ENCODE measurements around the gene OOSP2. TPM values are rescaled to one million over a fixed set of nuclear protein-coding genes. Genes with fewer than 3 reads are reported as not detected.
"Not testable (repeated sequence)": the region's sequence is repeated elsewhere in the genome, so short reads cannot be mapped to it uniquely, and the experiment has no call there.

OOSP2 gene
- total RNA-seq, 1 donor from 2014 or later: not detected

DNA sequence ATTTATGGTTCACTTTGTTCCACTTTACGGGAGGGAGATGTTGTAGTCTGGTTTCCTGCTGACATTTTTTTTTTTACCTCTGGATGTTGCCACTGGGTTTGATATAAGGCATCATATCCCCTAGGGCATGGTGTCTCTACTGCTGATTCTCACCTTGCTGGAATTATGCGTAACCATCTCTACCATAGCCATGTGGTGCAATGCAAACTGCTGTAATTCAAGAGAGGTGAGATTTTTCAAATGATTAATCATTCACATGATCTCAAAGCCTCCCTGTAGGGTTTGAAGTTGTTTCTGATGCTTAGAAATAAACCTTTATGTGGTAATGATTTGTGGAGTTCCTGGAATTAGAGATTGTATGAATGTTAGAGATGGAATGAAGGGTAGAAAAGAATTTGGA, 29.2 kb downstream of the OOSP2 start:
- Histone ChIP-seq H3K27ac (no peak overlapping the region), H3K36me3 (no peaks in the 10 kb centered on the region), H3K4me1 (no peaks in the 10 kb centered on the region), H3K27me3 (no peaks in the 10 kb centered on the region), H3K4me3 (no peak overlapping the region), H3K9me3 (no peaks in the 10 kb centered on the region)
- TF ChIP-seq, protein P1, sequence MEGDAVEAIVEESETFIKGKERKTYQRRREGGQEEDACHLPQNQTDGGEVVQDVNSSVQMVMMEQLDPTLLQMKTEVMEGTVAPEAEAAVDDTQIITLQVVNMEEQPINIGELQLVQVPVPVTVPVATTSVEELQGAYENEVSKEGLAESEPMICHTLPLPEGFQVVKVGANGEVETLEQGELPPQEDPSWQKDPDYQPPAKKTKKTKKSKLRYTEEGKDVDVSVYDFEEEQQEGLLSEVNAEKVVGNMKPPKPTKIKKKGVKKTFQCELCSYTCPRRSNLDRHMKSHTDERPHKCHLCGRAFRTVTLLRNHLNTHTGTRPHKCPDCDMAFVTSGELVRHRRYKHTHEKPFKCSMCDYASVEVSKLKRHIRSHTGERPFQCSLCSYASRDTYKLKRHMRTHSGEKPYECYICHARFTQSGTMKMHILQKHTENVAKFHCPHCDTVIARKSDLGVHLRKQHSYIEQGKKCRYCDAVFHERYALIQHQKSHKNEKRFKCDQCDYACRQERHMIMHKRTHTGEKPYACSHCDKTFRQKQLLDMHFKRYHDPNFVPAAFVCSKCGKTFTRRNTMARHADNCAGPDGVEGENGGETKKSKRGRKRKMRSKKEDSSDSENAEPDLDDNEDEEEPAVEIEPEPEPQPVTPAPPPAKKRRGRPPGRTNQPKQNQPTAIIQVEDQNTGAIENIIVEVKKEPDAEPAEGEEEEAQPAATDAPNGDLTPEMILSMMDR (IDR thresholded peaks at IDR 0.05): no peak
- intact Hi-C loops (cut with DNase I): no loop called here
- DNase-seq (ENCODE audit: low spot score in 2 of 2): no peak

DNA sequence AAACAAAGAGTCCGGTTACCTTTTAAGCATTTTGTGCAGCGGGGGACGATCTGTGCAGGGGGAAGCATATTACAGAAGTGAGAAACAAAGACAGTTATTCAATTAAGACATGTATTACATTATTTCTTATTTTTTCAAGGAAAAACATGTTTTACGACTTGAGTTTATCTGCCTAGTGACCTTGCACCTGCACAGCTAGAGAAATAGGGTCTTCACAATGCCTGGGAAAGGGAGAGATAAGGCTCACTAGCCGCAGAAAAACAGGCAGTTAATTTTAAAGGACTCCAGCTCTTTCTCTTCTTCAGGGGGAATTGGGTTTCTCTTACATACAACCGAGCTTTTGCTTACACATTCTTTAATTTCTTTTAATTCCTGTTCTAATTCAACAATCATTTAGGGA, 31.4 kb downstream of the OOSP2 start:
- H3K4me1 ChIP-seq; H3K4me3 ChIP-seq; H3K27ac ChIP-seq; H3K9me3 ChIP-seq; intact Hi-C loops (cut with DNase I); H3K36me3 ChIP-seq; H3K27me3 ChIP-seq; DNase-seq (ENCODE audit: low spot score in 2 of 2): not testable (repeated sequence)

DNA sequence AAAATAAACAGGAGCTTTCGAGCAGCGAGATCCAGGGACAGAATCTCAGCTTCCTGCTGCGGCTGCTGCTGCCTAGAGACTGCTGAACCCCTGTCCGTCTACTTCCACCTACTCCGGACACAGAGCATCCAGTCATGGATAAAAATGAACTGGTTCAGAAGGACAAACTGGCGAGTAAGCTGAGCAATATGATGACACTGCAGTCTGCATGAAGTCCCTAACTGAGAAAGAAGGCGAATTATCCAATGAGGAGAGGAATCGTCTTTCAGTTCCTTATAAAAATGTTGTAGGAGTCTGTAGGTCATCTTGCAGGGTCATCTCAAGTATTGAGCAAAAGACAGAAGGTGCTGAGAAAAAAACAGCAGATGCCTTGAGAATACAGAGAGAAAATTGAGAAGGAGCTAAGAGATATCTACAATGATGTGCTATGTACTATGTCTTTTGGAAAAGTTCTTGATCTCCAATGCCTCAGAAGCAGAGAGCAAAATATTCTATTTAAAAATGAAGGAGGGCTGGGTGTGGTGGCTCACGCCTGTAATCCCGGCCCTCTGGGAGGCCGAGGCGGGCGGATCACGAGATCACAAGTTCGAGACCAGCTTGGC, 37.1 kb downstream of the OOSP2 start:
- intact Hi-C loops (cut with DNase I): no loop called here
- Histone ChIP-seq H3K36me3 (no peaks in the 10 kb centered on the region), H3K4me3 (no peak overlapping the region), H3K27ac (no peak overlapping the region), H3K4me1 (no peaks in the 10 kb centered on the region), H3K27me3 (no peaks in the 10 kb centered on the region), H3K9me3 (no peaks in the 10 kb centered on the region)
- DNase-seq (ENCODE audit: low spot score in 2 of 2): no peak
- TF ChIP-seq, protein P1 (IDR thresholded peaks at IDR 0.05): no peak

DNA sequence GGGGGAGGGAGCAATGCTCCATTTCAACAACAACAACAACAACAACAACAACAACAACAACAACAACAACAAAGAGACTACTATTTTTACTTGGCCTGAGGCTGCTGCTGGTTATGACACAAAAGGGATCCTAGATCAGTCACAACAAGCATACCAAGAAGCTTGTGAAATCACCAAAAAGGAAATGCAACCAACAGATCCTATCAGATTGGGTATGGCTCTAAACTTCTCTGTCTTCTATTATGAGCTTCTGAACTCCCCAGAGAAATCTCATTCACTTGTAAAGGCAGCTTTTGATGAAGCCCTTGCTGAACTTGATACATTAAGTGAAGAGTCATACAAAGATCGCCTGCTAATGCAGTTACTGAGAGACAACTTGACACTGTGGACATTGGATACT, 37.8 kb downstream of the OOSP2 start:
- no peak for DNase-seq (ENCODE audit: low spot score in 2 of 2)
- H3K9me3 ChIP-seq: no peaks in the 10 kb centered on the region
- TF ChIP-seq, protein P1 (IDR thresholded peaks at IDR 0.05): no peak
- H3K27ac ChIP-seq: no peak overlapping the region
- intact Hi-C loops (cut with DNase I): no loop called here
- no peaks in the 10 kb centered on the region for H3K27me3 ChIP-seq
- no peaks in the 10 kb centered on the region for H3K36me3 ChIP-seq
- H3K4me3 ChIP-seq: no peak overlapping the region
- H3K4me1 ChIP-seq: no peaks in the 10 kb centered on the region

GRCh38 chr11:60078745-60079144, 38.5 kb downstream of the OOSP2 start:
- Histone ChIP-seq H3K4me1 (no peaks in the 10 kb centered on the region), H3K9me3 (no peaks in the 10 kb centered on the region), H3K27me3 (no peaks in the 10 kb centered on the region), H3K36me3 (no peaks in the 10 kb centered on the region), H3K27ac (no peak overlapping the region), H3K4me3 (no peak overlapping the region)
- TF ChIP-seq, protein P1 (IDR thresholded peaks at IDR 0.05): no peak
- intact Hi-C loops (cut with DNase I): no loop called here
- DNase-seq (ENCODE audit: low spot score in 2 of 2): no peak

GRCh38 chr11:60080535-60080934, 40.3 kb downstream of the OOSP2 start:
- Histone ChIP-seq H3K27ac (no peak overlapping the region), H3K4me3 (no peak overlapping the region), H3K36me3 (no peaks in the 10 kb centered on the region), H3K9me3 (no peaks in the 10 kb centered on the region), H3K27me3 (no peaks in the 10 kb centered on the region), H3K4me1 (no peaks in the 10 kb centered on the region)
- TF ChIP-seq, protein P1 (IDR thresholded peaks at IDR 0.05): no peak
- DNase-seq (ENCODE audit: low spot score in 2 of 2): no peak
- intact Hi-C loops (cut with DNase I): no loop called here
